Right cardiac atrium (tissue), 5 donors: ENCODE data around the gene PRKCI. TPM values are rescaled to one million over a fixed set of nuclear protein-coding genes. Genes with fewer than 3 reads are reported as not detected.
"Not testable (repeated sequence)": the region's sequence is repeated elsewhere in the genome, so short reads cannot be mapped to it uniquely, and the experiment has no call there.

Source experiments
- ATAC-seq, 2 donors: fragments of 200-7000 bp; cut with Tn5 transposase; one replicate each; pipeline versions ENCODE4 v1.8.0 to v1.9.1; 2020; ENCODE audit warnings: moderate library complexity in 2 of 2, mild to moderate bottlenecking in 1 of 2
- DNase-seq, 3 donors: peaks; one replicate each; pipeline ENCODE4 v3.0.0-alpha.2; 2020
- H3K27ac ChIP-seq: one replicate; pipeline ENCODE4 v1.5.1; 2013; ENCODE audit warnings: mild to moderate bottlenecking, low read length, control low read depth, moderate library complexity
- H3K27me3 ChIP-seq: one replicate; pipeline ENCODE4 v1.6.1; 2013; ENCODE audit not compliant: control insufficient read depth, insufficient read depth
- H3K4me1 ChIP-seq: one replicate; pipeline ENCODE4 v1.6.1; 2013; ENCODE audit warnings: low read length; ENCODE audit not compliant: control insufficient read depth, insufficient read depth
- H3K4me3 ChIP-seq: one replicate; pipeline ENCODE4 v1.5.1; 2013; ENCODE audit warnings: low read length, control low read depth
- H3K9me3 ChIP-seq: one replicate; pipeline ENCODE4 v1.6.1; 2013; ENCODE audit warnings: low read length; ENCODE audit not compliant: control insufficient read depth
- WGBS: extraction: QIAGEN DNeasy Blood & Tissue Kit; methylation state at CpG from one replicate; pipeline ENCODE4 v1.1.7; 2013; 5-methylcytosine and 5-hydroxymethylcytosine counted together
- intact Hi-C, 4 donors: fragments of 100-400 bp; cut with DNase I; formaldehyde crosslinking; loops; one replicate each; pipeline versions ENCODE4 v1.11.0 to v1.14.0; 2022 to 2023
- polyA plus RNA-seq: library from polyadenylated mRNA; stranded (reverse); fragments of 200-250 nt; gene quantifications from one replicate; pipeline ENCODE4 v1.2.3, GENCODE V29; 2013
- total RNA-seq, 4 donors: library from RNA; stranded (reverse); fragmentation: NEBNext Ultra II Directional; extraction: Animal tissue kit (Norgen Biotek cat#: 25700); gene quantifications; one replicate each; pipeline ENCODE4 v1.2.1, GENCODE V29; 2021
- donor health status: healthy with polysubstance abuse.
- donor health status: DM: no; HTN: yes; CAD: no.
- donor health status: DM: no; HTN: no; CAD: no.
- donor health status: DM: no; HTN: yes; CAD: no; lungs with severe emphysema.
- donor health status: DM: yes; HTN: yes; CAD: no.

Gene PRKCI
- total and polyA plus RNA-seq, 5 donors: 9.0 to 20.6 (median 16.6) TPM

GRCh38 chr3:170259907-170260306 lies 37.7 kb downstream of the PRKCI start:
- no peaks in the 10 kb centered on the region for H3K4me1 ChIP-seq
- ATAC-seq: no peak
- WGBS: 89% methylated on average over 4 of the region's 4 CpGs
- DNase-seq: no peak
- intact Hi-C loops: no loop called here
- no peaks in the 10 kb centered on the region for H3K9me3 ChIP-seq
- no peaks in the 10 kb centered on the region for H3K27me3 ChIP-seq
- no peak overlapping the region for H3K4me3 ChIP-seq
- no peak overlapping the region for H3K27ac ChIP-seq

GRCh38 chr3:170267793-170268192 lies 45.6 kb downstream of the PRKCI start:
- 97% methylated on average over 5 of the region's 5 CpGs for WGBS
- no peak for ATAC-seq
- Histone ChIP-seq H3K27me3 (no peaks in the 10 kb centered on the region), H3K27ac (no peak overlapping the region), H3K9me3 (no peaks in the 10 kb centered on the region), H3K4me1 (no peaks in the 10 kb centered on the region), H3K4me3 (no peak overlapping the region)
- no peak for DNase-seq
- intact Hi-C loops: no loop called here

GRCh38 chr3:170269673-170270254 lies 47.5 kb downstream of the PRKCI start:
- H3K27ac ChIP-seq, ATAC-seq, H3K9me3 ChIP-seq, H3K4me3 ChIP-seq, DNase-seq, H3K4me1 ChIP-seq, H3K27me3 ChIP-seq, intact Hi-C loops: not testable (repeated sequence)
- 96% methylated on average over 8 of the region's 8 CpGs for WGBS

- H3K27me3 ChIP-seq: no peaks in the 10 kb centered on the region
- ATAC-seq: no peak
- 89% methylated on average over 11 of the region's 11 CpGs for WGBS
- no peaks in the 10 kb centered on the region for H3K9me3 ChIP-seq
- no peaks in the 10 kb centered on the region for H3K4me1 ChIP-seq
- no peak overlapping the region for H3K27ac ChIP-seq
- intact Hi-C loops: no loop called here
- DNase-seq: no peak
- H3K4me3 ChIP-seq: no peak overlapping the region
Measured at GRCh38 chr3:170270282-170270881, 48.2 kb downstream of the PRKCI start.

- H3K9me3 ChIP-seq: no peaks in the 10 kb centered on the region
- no peak overlapping the region for H3K27ac ChIP-seq
- intact Hi-C loops: no loop called here
- WGBS: 89% methylated on average over 2 of the region's 2 CpGs
- H3K4me3 ChIP-seq: no peak overlapping the region
- ATAC-seq (no peak), DNase-seq (no peak)
- no peaks in the 10 kb centered on the region for H3K27me3 ChIP-seq
- no peaks in the 10 kb centered on the region for H3K4me1 ChIP-seq
Measured at GRCh38 chr3:170274641-170275040, 52.4 kb downstream of the PRKCI start.

GRCh38 chr3:170275832-170276231 lies 53.6 kb downstream of the PRKCI start:
- no peak for ATAC-seq
- DNase-seq: no peak
- intact Hi-C loops: no loop called here
- Histone ChIP-seq H3K9me3 (no peaks in the 10 kb centered on the region), H3K27ac (no peak overlapping the region), H3K4me3 (no peak overlapping the region), H3K27me3 (no peaks in the 10 kb centered on the region), H3K4me1 (no peaks in the 10 kb centered on the region)
- WGBS: 96% methylated on average over 3 of the region's 3 CpGs

- 85% methylated on average over 10 of the region's 10 CpGs for WGBS
- H3K27me3 ChIP-seq, intact Hi-C loops, DNase-seq, H3K27ac ChIP-seq, H3K4me3 ChIP-seq, H3K4me1 ChIP-seq, ATAC-seq, H3K9me3 ChIP-seq: not testable (repeated sequence)
Measured at GRCh38 chr3:170277311-170277710, 55.1 kb downstream of the PRKCI start.

GRCh38 chr3:170277833-170278580 lies 55.8 kb downstream of the PRKCI start:
- DNase-seq: no peak
- 83% methylated on average over 5 of the region's 5 CpGs for WGBS
- Histone ChIP-seq H3K27me3 (no peaks in the 10 kb centered on the region), H3K27ac (no peak overlapping the region), H3K9me3 (no peaks in the 10 kb centered on the region), H3K4me3 (no peak overlapping the region), H3K4me1 (no peaks in the 10 kb centered on the region)
- ATAC-seq: no peak
- intact Hi-C loops: no loop called here

- no peak for DNase-seq
- Histone ChIP-seq H3K27ac (no peak overlapping the region), H3K4me3 (no peak overlapping the region), H3K9me3 (no peaks in the 10 kb centered on the region), H3K4me1 (no peaks in the 10 kb centered on the region), H3K27me3 (no peaks in the 10 kb centered on the region)
- intact Hi-C loops: no loop called here
- ATAC-seq: no peak
- WGBS: 79% methylated on average over 1 of the region's 1 CpG
Measured at GRCh38 chr3:170278627-170279026, 56.4 kb downstream of the PRKCI start.

GRCh38 chr3:170290194-170290593 lies 68.0 kb downstream of the PRKCI start:
- Histone ChIP-seq H3K4me3 (no peak overlapping the region), H3K4me1 (no peaks in the 10 kb centered on the region), H3K27me3 (no peaks in the 10 kb centered on the region), H3K27ac (no peak overlapping the region), H3K9me3 (no peaks in the 10 kb centered on the region)
- 89% methylated on average over 2 of the region's 2 CpGs for WGBS
- intact Hi-C loops: no loop called here
- no peak for DNase-seq
- no peak for ATAC-seq

- H3K27me3 ChIP-seq: no peaks in the 10 kb centered on the region
- intact Hi-C loops: no loop called here
- H3K27ac ChIP-seq: no peak overlapping the region
- no peak for DNase-seq
- H3K4me1 ChIP-seq: no peaks in the 10 kb centered on the region
- ATAC-seq: no peak
- 90% methylated on average over 8 of the region's 8 CpGs for WGBS
- H3K9me3 ChIP-seq: no peaks in the 10 kb centered on the region
- H3K4me3 ChIP-seq: no peak overlapping the region
Measured at GRCh38 chr3:170295586-170295985, 73.4 kb downstream of the PRKCI start.
